ENCODE measurements around the gene POP7. TPM values are rescaled to one million over a fixed set of nuclear protein-coding genes. Genes with fewer than 3 reads are reported as not detected.
A peak's percentile ranks its signal among the peaks of the same experiment; 100 is the strongest.

POP7 gene
- total RNA-seq, 6 experiments from 2014 or later: 13.0 to 52.2 (median 29.2) TPM

GRCh38 chr7:100726996-100727761, 21.3 kb downstream of the POP7 start:
- Histone ChIP-seq H3K9me3 (no peaks in the 10 kb centered on the region), H3K27me3 (no peaks in the 10 kb centered on the region), H3K4me1 (peaks cover 0 to 33% (median 15%) of the 10 kb centered on the region in 4 donors), H3K36me3 (no peaks in the 10 kb centered on the region), H3K27ac (peak overlapping the region in 1 of 3 donors; percentile 16), H3K4me3 (no peak overlapping the region)
- intact Hi-C loops (cut with DNase I): no loop called here
- DNase-seq (peak in 1 of 3 donors; percentile 67), ATAC-seq (peak; percentile 36 to 56 (median 42))
- 35% methylated on average over 10 of the region's 12 CpGs for WGBS (ENCODE audit: insufficient coverage, low coverage, low lambda C conversion rate, missing lambda C conversion rate)
- TF ChIP-seq POLR2A (IDR thresholded peaks at IDR 0.05): no peak
- no peak for TF ChIP-seq CTCF (IDR thresholded peaks at IDR 0.05)

DNA sequence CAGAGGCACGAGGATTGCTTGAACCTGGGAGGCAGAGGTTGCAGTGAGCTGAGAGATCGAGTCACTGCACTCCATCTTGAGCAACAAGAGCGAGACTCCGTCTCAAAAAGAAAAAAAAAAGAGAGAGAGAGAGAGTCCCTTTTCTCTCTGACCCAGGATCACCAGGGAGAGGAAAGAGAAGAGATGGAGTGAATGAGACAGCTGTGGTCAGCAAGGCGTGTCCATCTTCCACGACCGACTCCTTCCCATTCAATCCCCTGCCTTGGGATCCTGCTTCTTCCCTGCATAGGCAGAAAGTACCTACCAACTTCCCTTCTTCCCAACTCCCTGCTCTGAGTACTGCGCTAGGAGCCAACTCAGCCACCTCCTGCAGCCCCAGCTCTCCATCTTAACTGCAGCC, 22.3 kb downstream of the POP7 start:
- intact Hi-C loops (cut with DNase I): no loop called here
- DNase-seq (no peak), ATAC-seq (no peak)
- TF ChIP-seq CTCF (IDR thresholded peaks at IDR 0.05): no peak
- TF ChIP-seq POLR2A (IDR thresholded peaks at IDR 0.05): no peak
- H3K27ac ChIP-seq: no peak overlapping the region
- WGBS (ENCODE audit: insufficient coverage, low coverage, low lambda C conversion rate, missing lambda C conversion rate): 82% methylated on average over 4 of the region's 8 CpGs
- H3K36me3 ChIP-seq: no peaks in the 10 kb centered on the region
- no peak overlapping the region for H3K4me3 ChIP-seq
- H3K27me3 ChIP-seq: no peaks in the 10 kb centered on the region
- H3K9me3 ChIP-seq: no peaks in the 10 kb centered on the region
- peaks cover 0 to 25% (median 11%) of the 10 kb centered on the region in 4 donors for H3K4me1 ChIP-seq

DNA sequence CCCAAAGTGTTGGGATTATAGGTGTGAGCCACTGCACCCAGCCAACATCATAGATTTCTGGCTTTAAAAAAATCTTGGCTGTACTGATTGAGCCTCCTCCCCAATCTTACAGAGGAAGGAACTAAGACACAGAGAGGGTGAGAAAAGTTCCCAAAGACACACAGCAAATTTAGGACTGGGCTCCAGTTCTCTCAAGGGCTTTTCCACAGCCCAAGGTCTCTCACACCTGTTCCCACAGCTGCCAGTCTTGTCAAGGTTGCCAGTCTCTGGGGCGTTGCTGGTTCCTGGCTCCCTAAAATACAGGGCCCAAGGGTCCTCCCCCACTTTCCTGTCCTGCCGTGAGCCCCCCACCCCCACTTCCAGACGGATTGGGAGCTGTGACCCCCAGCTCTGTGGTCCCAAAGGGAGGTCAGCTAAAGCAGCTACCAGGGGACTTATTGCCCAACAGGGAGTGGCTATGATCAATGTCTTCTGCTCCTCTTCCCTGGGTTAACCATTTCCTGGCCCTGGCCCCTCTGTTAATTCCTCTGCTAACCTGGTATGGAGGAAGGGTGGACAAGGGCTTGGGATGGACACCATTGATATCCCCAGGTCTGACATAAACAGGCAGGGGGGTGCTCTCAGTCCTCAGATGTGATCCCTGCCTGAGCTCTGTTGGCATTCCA, 24.3 kb downstream of the POP7 start:
- Histone ChIP-seq H3K9me3 (no peaks in the 10 kb centered on the region), H3K27me3 (no peaks in the 10 kb centered on the region), H3K4me1 (peaks cover 0 to 7% (median 2%) of the 10 kb centered on the region in 4 donors), H3K36me3 (no peaks in the 10 kb centered on the region), H3K27ac (no peak overlapping the region), H3K4me3 (no peak overlapping the region)
- ATAC-seq: no peak
- DNase-seq: no peak
- intact Hi-C loops (cut with DNase I): no loop called here
- TF ChIP-seq POLR2A (IDR thresholded peaks at IDR 0.05) (no peak), CTCF (IDR thresholded peaks at IDR 0.05) (no peak)
- WGBS (ENCODE audit: insufficient coverage, low coverage, low lambda C conversion rate, missing lambda C conversion rate): 16% methylated on average over 2 of the region's 3 CpGs

DNA sequence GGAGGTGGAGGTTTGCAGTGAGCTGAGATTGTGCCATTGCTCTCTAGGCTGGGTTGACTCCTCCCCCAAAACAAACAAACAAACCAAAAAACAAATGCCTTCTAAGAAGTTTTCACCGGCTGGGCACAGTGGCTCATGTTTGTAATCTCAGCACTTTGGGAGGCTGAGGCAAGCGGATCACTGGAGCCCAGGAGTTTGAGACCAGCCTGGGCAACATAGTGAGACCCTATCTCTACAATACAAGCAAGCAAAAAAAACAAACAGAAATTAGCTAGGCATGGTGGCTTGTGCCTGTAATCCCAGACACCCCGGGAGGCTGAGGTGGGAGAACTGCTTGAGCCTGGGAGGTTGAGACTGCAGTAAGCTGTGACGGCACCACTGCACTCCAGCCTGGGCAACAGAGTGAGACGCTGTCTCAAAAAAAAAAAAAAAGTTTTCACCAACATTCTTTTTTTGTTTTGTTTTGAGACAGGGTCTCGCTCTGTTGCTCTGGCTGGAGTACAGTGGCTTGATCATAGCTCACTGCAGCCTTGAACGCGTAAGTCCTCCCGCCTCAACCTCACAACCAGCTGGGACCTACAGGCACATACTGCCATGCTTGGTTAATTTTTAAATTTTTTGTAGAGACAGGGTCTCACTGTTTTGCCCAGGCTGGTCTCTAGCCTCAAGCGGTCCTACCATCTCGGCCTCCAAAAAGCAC, 26.2 kb downstream of the POP7 start:
- Histone ChIP-seq H3K27ac (no peak overlapping the region), H3K4me1 (peaks cover 0 to 2% (median under 1%) of the 10 kb centered on the region in 4 donors), H3K4me3 (no peak overlapping the region), H3K9me3 (no peaks in the 10 kb centered on the region), H3K27me3 (no peaks in the 10 kb centered on the region), H3K36me3 (no peaks in the 10 kb centered on the region)
- no peak for TF ChIP-seq POLR2A (IDR thresholded peaks at IDR 0.05)
- no peak for TF ChIP-seq CTCF (IDR thresholded peaks at IDR 0.05)
- ATAC-seq (no peak), DNase-seq (no peak)
- 89% methylated on average over 9 of the region's 11 CpGs for WGBS (ENCODE audit: insufficient coverage, low coverage, low lambda C conversion rate, missing lambda C conversion rate)
- intact Hi-C loops (cut with DNase I): no loop called here

Measured in right lobe of liver (tissue), 6 donors.